Calu3 (cell line): ENCODE data around the gene AIG1. TPM values are rescaled to one million over a fixed set of nuclear protein-coding genes. Genes with fewer than 3 reads are reported as not detected.
"Not testable (repeated sequence)": the region's sequence is repeated elsewhere in the genome, so short reads cannot be mapped to it uniquely, and the experiment has no call there.

Experiments used
- BruUV-seq: library from RNA; stranded (reverse); fragments of 400-500 nt; replicated peaks from 2 replicates; lab custom pipeline; 2021; lab: Mats Ljungman, UMichigan
- CTCF ChIA-PET: fragments of 300-600 bp; sonication (Branson Sonifier 250); formaldehyde crosslinking; loops from one replicate; lab custom pipeline; 2022; ENCODE audit warnings: antibody characterized with exemption; lab: Charles Lee
- DNase-seq: peaks from one replicate; pipeline ENCODE4 v3.0.0; 2022
- H3K27ac Mint-ChIP-seq: one replicate; pipeline ENCODE4 v1.8.0; 2022; ENCODE audit warnings: mixed read lengths; ENCODE audit not compliant: unreplicated experiment
- H3K27me3 Mint-ChIP-seq: one replicate; pipeline ENCODE4 v1.8.0; 2022; ENCODE audit warnings: mixed read lengths; ENCODE audit not compliant: unreplicated experiment
- H3K36me3 Mint-ChIP-seq: one replicate; pipeline ENCODE4 v1.8.0; 2022; ENCODE audit warnings: mild to moderate bottlenecking, moderate library complexity, mixed read lengths; ENCODE audit not compliant: insufficient read depth, unreplicated experiment
- H3K4me1 Mint-ChIP-seq: one replicate; pipeline ENCODE4 v1.8.0; 2022; ENCODE audit warnings: mild to moderate bottlenecking, low read depth, mixed read lengths; ENCODE audit not compliant: unreplicated experiment
- H3K4me3 Mint-ChIP-seq: one replicate; pipeline ENCODE4 v1.8.0; 2022; ENCODE audit warnings: mild to moderate bottlenecking, low read depth, moderate library complexity, mixed read lengths; ENCODE audit not compliant: unreplicated experiment
- H3K9me3 Mint-ChIP-seq: one replicate; pipeline ENCODE4 v1.8.0; 2022; ENCODE audit warnings: low read depth, mixed read lengths; ENCODE audit not compliant: unreplicated experiment
- CTCF ChIP-seq: fragments of 200-600 bp; IDR thresholded peaks from one replicate; pipeline ENCODE4 v1.8.0; 2022; ENCODE audit warnings: antibody characterized with exemption; ENCODE audit not compliant: unreplicated experiment
- intact Hi-C: fragments of 100-400 bp; cut with micrococcal nuclease; formaldehyde crosslinking; loops from one replicate; pipeline ENCODE4 v1.10.0; 2022; ENCODE audit not compliant: unreplicated experiment
- total RNA-seq: library from RNA; stranded (reverse); gene quantifications from 2 replicates; pipeline ENCODE4 v1.2.3, GENCODE V29; 2022

Gene AIG1
- total RNA-seq, 1 experiment from 2014 or later, result 57.2 TPM

GRCh38 chr6:143335865-143336264, 275.2 kb downstream of the AIG1 start:
- DNase-seq, result no peak
- no TSS peak for BruUV-seq
- CTCF ChIA-PET, result interaction anchor here (1.8 kb wide), 1 partner anchor 10 kb away, joined by 6 read pairs; no protein-coding TSS in a partner anchor
- no peaks in the 10 kb centered on the region for H3K4me1 Mint-ChIP-seq
- no peak overlapping the region for H3K4me3 Mint-ChIP-seq
- no peak overlapping the region for H3K27ac Mint-ChIP-seq
- intact Hi-C loops, result no loop called here
- no peaks in the 10 kb centered on the region for H3K27me3 Mint-ChIP-seq
- TF ChIP-seq CTCF, result no peak
- H3K9me3 Mint-ChIP-seq, result no peaks in the 10 kb centered on the region
- no peaks in the 10 kb centered on the region for H3K36me3 Mint-ChIP-seq

- BruUV-seq, result no TSS peak
- intact Hi-C loops, result no loop called here
- Mint-ChIP-seq H3K27me3 (no peaks in the 10 kb centered on the region), H3K27ac (no peak overlapping the region), H3K36me3 (no peaks in the 10 kb centered on the region), H3K4me3 (no peak overlapping the region), H3K9me3 (no peaks in the 10 kb centered on the region), H3K4me1 (no peaks in the 10 kb centered on the region)
- TF ChIP-seq CTCF, result no peak
- no peak for DNase-seq
- CTCF ChIA-PET, result interaction anchor here (1.8 kb wide), 1 partner anchor 11 kb away, joined by 6 read pairs; no protein-coding TSS in a partner anchor
Observed at GRCh38 chr6:143336446-143337152, 275.9 kb downstream of the AIG1 start.

GRCh38 chr6:143337201-143337949, 276.7 kb downstream of the AIG1 start:
- Mint-ChIP-seq H3K4me1 (no peaks in the 10 kb centered on the region), H3K9me3 (no peaks in the 10 kb centered on the region), H3K27me3 (no peaks in the 10 kb centered on the region), H3K4me3 (no peak overlapping the region), H3K36me3 (no peaks in the 10 kb centered on the region), H3K27ac (no peak overlapping the region)
- peak; percentile 30 for TF ChIP-seq CTCF
- no TSS peak for BruUV-seq
- intact Hi-C loops, result no loop called here
- CTCF ChIA-PET, result interaction anchor here (0.6 kb wide), 2 partner anchors 9 to 844 kb away, joined by 3 to 5 read pairs; no protein-coding TSS in a partner anchor
- DNase-seq, result peak; percentile 30

- CTCF ChIA-PET, result no interaction called here
- no peak overlapping the region for H3K4me3 Mint-ChIP-seq
- no peak for DNase-seq
- BruUV-seq, result no TSS peak
- H3K4me1 Mint-ChIP-seq, result no peaks in the 10 kb centered on the region
- intact Hi-C loops, result no loop called here
- H3K27ac Mint-ChIP-seq, result no peak overlapping the region
- TF ChIP-seq CTCF, result no peak
- no peaks in the 10 kb centered on the region for H3K27me3 Mint-ChIP-seq
- H3K9me3 Mint-ChIP-seq, result no peaks in the 10 kb centered on the region
- no peaks in the 10 kb centered on the region for H3K36me3 Mint-ChIP-seq
Observed at GRCh38 chr6:143339223-143339622, 278.5 kb downstream of the AIG1 start.

- H3K4me3 Mint-ChIP-seq, intact Hi-C loops, H3K27me3 Mint-ChIP-seq, H3K36me3 Mint-ChIP-seq, H3K9me3 Mint-ChIP-seq, H3K27ac Mint-ChIP-seq, H3K4me1 Mint-ChIP-seq, BruUV-seq, DNase-seq: not testable (repeated sequence)
- CTCF ChIA-PET, result interaction anchor here (0.7 kb wide), 1 partner anchor 729 kb away, joined by 3 read pairs; no protein-coding TSS in a partner anchor
Observed at GRCh38 chr6:143345477-143345876, 284.8 kb downstream of the AIG1 start.
